ENCODE results near the gene PYY. TPM values are rescaled to one million over a fixed set of nuclear protein-coding genes. Genes with fewer than 3 reads are reported as not detected.
"Not testable (repeated sequence)": the region's sequence is repeated elsewhere in the genome, so short reads cannot be mapped to it uniquely, and the experiment has no call there.

The PYY gene
- total RNA-seq, 1 donor from 2014 or later = not detected

GRCh38 chr17:43970366-43970765 is 16.6 kb upstream of the PYY start:
- ATAC-seq = no peak
- TF ChIP-seq CTCF (IDR thresholded peaks at IDR 0.05) = no peak
- Histone ChIP-seq H3K36me3 (no peaks in the 10 kb centered on the region), H3K27me3 (peaks cover 5% of the 10 kb centered on the region), H3K27ac (no peak overlapping the region), H3K9me3 (no peaks in the 10 kb centered on the region), H3K4me1 (no peaks in the 10 kb centered on the region), H3K4me3 (no peak overlapping the region)
- no peak for DNase-seq
- intact Hi-C loops (cut with DNase I) = no loop called here

- no peak for TF ChIP-seq CTCF (IDR thresholded peaks at IDR 0.05)
- no peak for DNase-seq
- intact Hi-C loops (cut with DNase I) = no loop called here
- ATAC-seq = no peak
- Histone ChIP-seq H3K4me1 (no peaks in the 10 kb centered on the region), H3K9me3 (no peaks in the 10 kb centered on the region), H3K27me3 (no peaks in the 10 kb centered on the region), H3K36me3 (no peaks in the 10 kb centered on the region), H3K27ac (no peak overlapping the region), H3K4me3 (no peak overlapping the region)
These were observed 13.6 kb upstream of the PYY start for GRCh38 chr17:43967251-43967875.

GRCh38 chr17:43966276-43966675 is 12.5 kb upstream of the PYY start:
- intact Hi-C loops (cut with DNase I) = no loop called here
- Histone ChIP-seq H3K9me3 (no peaks in the 10 kb centered on the region), H3K4me1 (no peaks in the 10 kb centered on the region), H3K36me3 (no peaks in the 10 kb centered on the region), H3K4me3 (no peak overlapping the region), H3K27me3 (peaks cover 6% of the 10 kb centered on the region), H3K27ac (no peak overlapping the region)
- no peak for TF ChIP-seq CTCF (IDR thresholded peaks at IDR 0.05)
- DNase-seq = no peak
- no peak for ATAC-seq

GRCh38 chr17:43962479-43962878 is 8.7 kb upstream of the PYY start:
- H3K9me3 ChIP-seq = no peaks in the 10 kb centered on the region
- DNase-seq (no peak), ATAC-seq (no peak)
- intact Hi-C loops (cut with DNase I) = no loop called here
- H3K4me1 ChIP-seq = no peaks in the 10 kb centered on the region
- no peak overlapping the region for H3K4me3 ChIP-seq
- no peaks in the 10 kb centered on the region for H3K36me3 ChIP-seq
- no peak overlapping the region for H3K27ac ChIP-seq
- peaks cover 8% of the 10 kb centered on the region for H3K27me3 ChIP-seq
- TF ChIP-seq CTCF (IDR thresholded peaks at IDR 0.05) = no peak

GRCh38 chr17:43961954-43962353 is 8.2 kb upstream of the PYY start:
- intact Hi-C loops (cut with DNase I) = no loop called here
- H3K36me3 ChIP-seq = no peaks in the 10 kb centered on the region
- H3K4me3 ChIP-seq = no peak overlapping the region
- DNase-seq (no peak), ATAC-seq (no peak)
- no peaks in the 10 kb centered on the region for H3K4me1 ChIP-seq
- peaks cover 8% of the 10 kb centered on the region for H3K27me3 ChIP-seq
- TF ChIP-seq CTCF (IDR thresholded peaks at IDR 0.05) = no peak
- H3K27ac ChIP-seq = no peak overlapping the region
- no peaks in the 10 kb centered on the region for H3K9me3 ChIP-seq

- not testable (repeated sequence) for H3K4me1 ChIP-seq, DNase-seq
These were observed 7.6 kb upstream of the PYY start for GRCh38 chr17:43961292-43961691.

More at GRCh38 chr17:43961292-43961691, 7.6 kb upstream of the PYY start:
- H3K9me3 ChIP-seq; ATAC-seq; H3K27me3 ChIP-seq; intact Hi-C loops (cut with DNase I); H3K36me3 ChIP-seq; H3K27ac ChIP-seq; H3K4me3 ChIP-seq: not testable (repeated sequence)

All from upper lobe of right lung (tissue), 1 donor.